Inflammatory macrophage (primary cell): Measurements from ENCODE around the gene ERC2.
"Not testable (repeated sequence)": the region's sequence is repeated elsewhere in the genome, so short reads cannot be mapped to it uniquely, and the experiment has no call there.

ENCODE experiments used
- DNase-seq, 2 donors: peaks; one replicate each; pipeline ENCODE4 v3.0.0-alpha.2; 2020 to 2022

Gene ERC2

DNA sequence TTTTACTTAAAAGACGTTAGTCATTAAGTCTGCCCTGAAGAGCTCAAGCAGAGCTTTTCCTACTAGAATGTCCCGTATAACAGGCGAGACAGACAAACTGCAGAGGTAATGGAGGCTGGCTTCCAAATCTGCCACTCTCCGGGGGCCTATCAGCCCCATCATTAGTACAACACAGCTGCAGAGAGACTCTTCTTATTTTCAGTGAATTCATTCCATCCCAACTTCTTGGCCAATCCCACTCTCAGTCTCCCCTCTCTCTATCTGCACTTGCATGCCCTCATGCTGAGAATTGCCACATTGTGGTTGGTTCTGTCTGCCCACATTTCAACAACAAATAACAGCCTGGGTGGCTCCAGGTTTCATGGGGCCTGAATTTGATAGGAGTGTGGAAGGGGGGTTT is 412.7 kb downstream of the ERC2 start:
- DNase-seq: no peak

DNA sequence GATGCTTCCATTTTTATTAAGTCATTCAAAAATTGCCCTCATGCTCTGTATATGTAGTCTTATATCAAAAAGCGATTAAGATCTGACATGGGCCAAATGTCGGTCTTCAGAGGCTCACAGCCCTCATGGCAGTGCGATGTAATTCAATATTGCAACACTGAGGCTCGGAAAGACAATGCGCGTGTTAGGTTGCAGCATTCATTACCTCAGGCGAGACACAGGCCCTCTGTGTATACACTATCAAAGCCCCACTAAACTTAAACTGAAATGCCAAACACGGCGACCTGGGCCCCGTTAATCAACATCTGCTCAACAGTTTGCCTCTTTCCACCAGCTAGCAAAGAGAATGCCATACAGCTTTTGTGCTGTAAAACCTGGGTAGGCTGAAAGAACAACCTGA is 413.4 kb downstream of the ERC2 start:
- DNase-seq: no peak

- no peak for DNase-seq
These were observed 414.5 kb downstream of the ERC2 start for GRCh38 chr3:56053727-56054126.

DNA sequence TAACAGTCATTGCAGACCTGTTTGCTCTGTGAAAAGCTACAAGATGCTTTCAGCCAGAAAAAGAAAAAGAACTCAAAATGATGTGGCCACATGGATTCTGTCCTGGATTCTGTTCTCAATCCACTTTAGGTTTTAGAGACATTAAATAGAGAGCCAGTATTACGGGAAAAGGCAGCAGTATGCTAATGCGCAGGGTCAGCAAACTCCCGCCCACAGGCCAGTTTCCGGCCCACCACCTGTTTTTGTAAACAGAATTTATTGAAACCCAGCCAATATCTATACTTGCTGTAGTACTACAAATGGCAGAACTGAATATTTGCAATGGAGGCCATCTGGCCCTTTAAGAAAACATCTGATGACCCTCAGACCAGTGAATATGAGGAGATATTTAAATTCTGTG is 416.1 kb downstream of the ERC2 start:
- DNase-seq: no peak

- DNase-seq: no peak
These were observed 417.2 kb downstream of the ERC2 start for GRCh38 chr3:56051052-56051451.

DNA sequence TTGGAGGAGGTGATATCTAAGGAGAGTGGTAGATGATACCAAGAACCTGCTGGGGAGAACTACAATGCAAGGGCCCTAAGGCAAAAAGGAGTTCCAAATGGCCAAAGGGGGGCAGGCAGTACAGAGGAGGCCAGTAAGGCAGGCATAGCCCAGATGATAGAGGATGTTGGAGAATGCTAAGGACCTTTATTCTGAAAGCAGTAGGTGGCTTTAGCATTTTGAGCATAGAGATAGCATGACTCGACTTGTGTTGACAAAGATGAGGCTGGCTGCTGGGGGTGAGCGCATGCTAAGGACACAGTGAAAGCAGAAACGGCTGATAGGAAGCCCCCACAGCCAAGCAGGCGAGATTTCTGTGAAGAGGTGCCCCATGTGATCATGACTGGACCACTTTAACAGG is 419.3 kb downstream of the ERC2 start:
- no peak for DNase-seq

DNA sequence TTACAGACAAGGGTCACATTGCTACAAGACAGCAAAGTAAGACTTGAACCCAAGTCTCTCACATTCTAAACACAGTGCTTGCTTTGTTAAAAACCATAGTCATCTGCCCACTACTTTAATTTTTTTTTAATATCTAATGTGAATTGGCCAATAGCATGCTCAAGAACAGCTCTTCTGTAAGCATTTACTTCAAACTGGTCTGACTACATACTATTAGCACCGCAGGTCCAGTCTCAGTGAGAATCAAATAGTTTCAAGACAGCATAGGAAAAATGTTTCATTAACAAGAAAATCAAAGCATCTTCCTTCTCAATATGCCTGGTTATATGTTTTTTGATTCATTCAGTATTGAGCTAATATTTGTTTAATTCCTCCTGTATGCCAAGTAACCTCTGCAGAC is 419.9 kb downstream of the ERC2 start:
- no peak for DNase-seq

GRCh38 chr3:56042326-56042951 is 425.8 kb downstream of the ERC2 start:
- DNase-seq: no peak

- DNase-seq: no peak
These were observed 442.9 kb downstream of the ERC2 start for GRCh38 chr3:56025326-56025725.

- DNase-seq: no peak
These were observed 444.7 kb downstream of the ERC2 start for GRCh38 chr3:56023546-56023945.

GRCh38 chr3:56022619-56023018 is 445.6 kb downstream of the ERC2 start:
- no peak for DNase-seq

DNA sequence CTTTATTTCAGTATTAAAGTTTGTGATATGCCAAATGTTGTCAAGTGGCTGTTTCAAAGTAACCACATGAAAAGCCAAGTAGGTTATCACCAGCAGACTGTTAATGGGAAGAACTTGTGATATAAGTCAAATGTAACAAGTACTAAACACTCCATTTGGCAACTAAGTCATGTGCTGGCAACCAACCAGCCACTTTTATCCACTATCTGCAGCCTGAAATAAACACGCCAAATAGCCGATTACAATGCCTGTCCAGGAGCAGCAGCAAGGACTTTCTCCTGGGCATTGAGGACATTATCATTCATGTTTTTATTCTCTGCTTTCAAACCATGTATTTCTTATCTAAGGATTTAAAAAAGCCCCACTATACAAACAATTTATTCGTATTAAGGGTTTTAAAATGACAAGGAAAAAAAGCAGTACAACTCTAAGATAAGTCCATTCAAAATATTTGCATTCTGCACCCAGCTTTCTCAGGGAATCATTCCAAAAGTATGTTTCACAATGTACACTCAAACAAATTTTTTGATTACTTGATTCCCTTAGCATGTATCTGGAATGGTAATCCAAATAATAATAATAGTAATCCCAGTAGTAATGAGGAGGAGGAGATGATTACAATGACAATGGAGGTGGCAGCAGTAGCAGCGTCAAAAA is 448.6 kb downstream of the ERC2 start:
- DNase-seq: no peak

- not testable (repeated sequence) for DNase-seq
These were observed 452.9 kb downstream of the ERC2 start for GRCh38 chr3:56015374-56015773.

GRCh38 chr3:56012721-56013120 is 455.5 kb downstream of the ERC2 start:
- no peak for DNase-seq

- DNase-seq: no peak
These were observed 463.0 kb downstream of the ERC2 start for GRCh38 chr3:56005196-56005805.

DNA sequence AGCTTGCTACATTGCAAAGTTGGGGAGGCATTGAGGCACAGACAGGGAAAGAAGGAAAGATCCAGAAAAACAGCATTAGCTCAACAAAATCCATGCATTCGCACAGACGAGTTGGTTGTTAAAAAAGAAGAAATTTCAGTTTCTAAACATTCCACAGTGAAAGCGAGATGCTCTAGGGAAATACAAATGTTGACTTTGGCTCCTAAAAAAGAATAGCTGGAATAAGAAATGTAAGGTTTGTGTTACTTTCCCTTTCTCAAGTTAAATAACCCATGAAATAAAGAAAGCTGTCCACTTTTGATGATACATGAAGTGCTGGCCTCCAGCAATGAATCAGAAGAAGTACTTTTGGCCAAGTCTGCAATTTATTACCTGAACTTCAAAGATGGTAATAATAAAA is 465.1 kb downstream of the ERC2 start:
- DNase-seq: no peak

- no peak for DNase-seq
These were observed 466.3 kb downstream of the ERC2 start for GRCh38 chr3:56001991-56002390.

DNA sequence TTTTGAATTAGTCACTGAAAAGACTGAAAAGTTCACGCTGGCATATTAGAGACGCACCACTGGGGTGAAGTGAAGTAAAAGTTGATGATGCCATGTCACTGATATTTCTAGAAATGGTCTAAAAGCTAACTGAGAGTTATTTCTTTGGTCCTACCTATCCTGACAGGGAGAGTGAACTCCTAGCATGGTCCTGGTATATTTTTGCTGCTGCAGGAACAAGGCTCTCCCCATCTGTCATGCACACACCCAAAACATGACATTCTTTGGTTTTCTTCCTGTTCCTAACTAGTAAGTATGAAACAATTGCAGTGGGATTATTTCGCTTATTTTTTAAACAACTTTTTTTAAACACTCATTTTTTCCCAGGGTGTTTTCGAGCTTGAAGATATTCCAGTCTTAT is 466.7 kb downstream of the ERC2 start:
- no peak for DNase-seq

DNA sequence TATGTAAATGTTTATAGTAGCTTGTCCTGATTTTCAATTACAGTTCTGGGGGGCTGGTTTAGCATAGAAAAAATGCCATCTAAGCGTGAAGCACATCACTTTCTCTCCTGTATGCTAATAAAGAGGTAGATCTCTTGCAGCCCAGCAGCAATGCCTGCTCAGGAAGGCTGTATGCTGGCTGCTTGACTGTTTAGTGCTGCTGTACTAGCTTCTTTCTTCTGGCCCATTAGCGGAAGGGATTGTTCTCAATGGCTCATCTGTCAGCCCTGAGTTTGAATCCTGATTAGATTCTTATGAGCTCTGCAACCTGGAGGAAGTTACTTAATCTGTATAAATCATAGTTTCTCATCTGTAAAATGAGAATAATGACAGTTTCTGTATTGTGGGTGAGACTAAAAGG is 478.9 kb downstream of the ERC2 start:
- DNase-seq: no peak

DNA sequence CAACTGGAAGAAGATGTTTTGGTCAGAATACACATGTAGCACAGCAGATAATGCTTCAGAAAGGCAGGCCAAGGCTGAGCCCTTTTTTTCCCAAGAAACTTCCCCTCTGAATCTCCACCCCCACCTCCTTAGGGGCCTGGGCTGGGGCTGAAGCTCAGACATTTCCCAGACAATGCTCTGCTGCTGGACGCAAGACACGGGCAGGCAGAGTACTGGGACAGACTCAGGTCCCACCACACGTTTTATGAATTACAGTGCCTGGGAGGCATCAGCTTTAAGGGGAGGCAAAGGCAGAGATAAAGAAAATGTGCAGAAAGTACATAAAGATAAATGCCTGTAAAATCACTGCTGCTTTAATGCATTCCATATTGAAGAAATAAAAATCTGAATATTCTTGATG is 479.4 kb downstream of the ERC2 start:
- DNase-seq: no peak

DNA sequence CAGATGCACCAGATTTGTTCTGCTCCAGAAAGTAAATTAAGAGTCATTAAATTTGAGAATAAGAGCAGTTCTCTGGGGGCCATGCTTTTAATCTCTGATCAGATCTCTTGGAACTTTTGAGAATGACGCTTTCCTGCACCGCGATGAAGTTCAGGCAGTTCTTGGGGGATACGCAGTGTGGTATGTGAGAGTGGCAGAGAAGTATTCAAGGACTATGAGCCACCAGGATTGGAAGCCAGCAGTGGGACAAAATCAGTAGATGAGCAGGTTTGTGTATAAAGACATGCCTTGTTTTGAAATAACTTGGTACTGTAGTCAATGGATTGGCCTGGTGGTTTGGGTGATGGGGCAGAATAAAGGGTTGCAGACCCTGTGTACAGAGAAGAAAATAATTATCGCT is 483.6 kb downstream of the ERC2 start:
- DNase-seq: no peak

DNA sequence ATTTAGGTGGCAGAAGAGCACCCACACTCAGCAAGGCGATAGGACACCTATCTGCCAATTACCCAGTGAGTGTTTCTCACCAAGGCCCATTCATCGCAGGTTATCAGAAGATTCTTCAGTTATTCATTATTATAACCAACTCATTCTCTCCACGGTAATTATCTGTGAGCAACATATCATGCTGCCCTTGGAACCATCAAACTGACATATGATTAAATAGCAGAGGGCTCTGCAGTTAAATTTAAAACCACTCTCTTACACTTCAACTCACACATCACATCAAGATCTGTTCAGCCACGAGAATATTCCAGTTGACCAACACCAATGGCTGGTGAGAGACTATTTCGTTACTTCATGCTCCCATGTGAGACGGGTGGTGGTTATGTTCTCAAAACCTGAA is 489.3 kb downstream of the ERC2 start:
- DNase-seq: no peak

DNA sequence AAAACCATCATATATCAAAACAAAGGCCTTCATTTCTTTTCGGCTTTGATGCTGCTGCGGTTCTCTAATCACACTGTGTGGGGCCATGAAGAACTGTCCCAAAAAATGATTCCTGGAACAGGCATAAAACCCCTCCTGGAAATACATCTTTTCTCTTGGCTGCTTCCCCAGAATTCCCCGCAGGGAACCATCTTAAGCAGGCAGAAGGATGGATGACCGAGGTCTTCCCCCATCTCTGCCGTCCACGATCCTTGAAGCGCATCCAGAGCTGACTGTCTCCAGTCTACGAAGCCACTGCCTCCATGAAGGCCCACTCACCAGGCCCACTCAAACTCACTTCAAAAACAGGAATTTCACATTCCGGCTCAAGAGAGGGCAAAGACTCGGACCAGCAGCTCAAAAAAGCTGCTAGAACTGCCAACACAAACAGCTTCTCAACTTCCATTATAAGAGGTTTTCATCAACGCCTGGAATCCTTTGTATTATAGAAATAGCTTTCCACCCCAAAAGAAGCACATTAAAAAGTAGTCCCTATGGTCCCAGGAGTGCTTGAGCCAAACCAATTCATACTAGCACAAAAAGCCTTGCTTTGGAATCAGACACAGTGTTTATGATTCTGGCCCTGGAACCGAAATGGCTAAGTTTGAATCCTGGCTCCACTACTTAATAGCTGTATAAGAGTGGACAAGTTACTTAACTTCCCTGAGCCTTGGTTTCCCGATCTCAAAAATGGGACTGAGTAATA is 493.7 kb downstream of the ERC2 start:
- DNase-seq: no peak

GRCh38 chr3:55969634-55970033 is 498.6 kb downstream of the ERC2 start:
- no peak for DNase-seq
